Fibroblast of villous mesenchyme (primary cell): ENCODE results near the gene CDH13. TPM values are rescaled to one million over a fixed set of nuclear protein-coding genes. Genes with fewer than 3 reads are reported as not detected.
A peak's percentile ranks its signal among the peaks of the same experiment; 100 is the strongest.

ENCODE experiments used
- DNase-seq: peaks from one replicate; pipeline ENCODE4 v3.0.0-alpha.2; 2010; ENCODE audit warnings: low read depth
- H3K4me3 ChIP-seq: 2 replicates; pipeline ENCODE4 v1.5.1; 2011; ENCODE audit warnings: low read depth, mild to moderate bottlenecking, low read length
- CTCF ChIP-seq: IDR thresholded peaks from 2 replicates; pipeline ENCODE4 v1.5.1; 2012; ENCODE audit warnings: low read depth, mild to moderate bottlenecking, low read length; ENCODE audit not compliant: insufficient read depth
- total RNA-seq: library from RNA; depleted of rRNA; stranded (reverse); fragments of >200 nt; gene quantifications from 2 replicates; pipeline ENCODE4 v1.2.3, GENCODE V29; 2012

CDH13 gene
- total RNA-seq, 1 donor, result 47.5 TPM

GRCh38 chr16:83244057-83244456 is 617.3 kb downstream of the CDH13 start:
- DNase-seq, result no peak
- no peak overlapping the region for H3K4me3 ChIP-seq
- no peak for TF ChIP-seq CTCF

DNA sequence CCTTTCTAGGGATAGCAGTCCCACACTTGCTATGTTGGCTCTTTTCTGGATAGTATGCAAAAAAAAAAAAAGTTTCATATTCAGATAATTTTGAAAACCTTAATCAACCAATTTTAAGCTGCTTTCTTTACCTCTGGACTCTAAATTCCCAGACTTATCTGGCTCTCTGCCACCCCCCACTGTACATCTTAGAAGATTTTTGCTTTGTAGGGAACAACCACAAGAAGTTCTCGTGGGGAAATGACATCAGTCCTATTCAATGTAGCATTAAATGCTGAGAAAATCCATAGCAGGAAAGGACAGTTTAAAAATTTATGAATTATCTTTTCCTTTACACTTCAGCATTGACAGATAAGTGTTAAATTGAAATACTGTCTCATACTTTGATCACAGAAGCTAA is 618.3 kb downstream of the CDH13 start:
- no peak overlapping the region for H3K4me3 ChIP-seq
- DNase-seq, result peak; percentile 13
- TF ChIP-seq CTCF, result no peak

GRCh38 chr16:83247767-83248372 is 621.1 kb downstream of the CDH13 start:
- H3K4me3 ChIP-seq, result no peak overlapping the region
- TF ChIP-seq CTCF, result no peak
- no peak for DNase-seq

DNA sequence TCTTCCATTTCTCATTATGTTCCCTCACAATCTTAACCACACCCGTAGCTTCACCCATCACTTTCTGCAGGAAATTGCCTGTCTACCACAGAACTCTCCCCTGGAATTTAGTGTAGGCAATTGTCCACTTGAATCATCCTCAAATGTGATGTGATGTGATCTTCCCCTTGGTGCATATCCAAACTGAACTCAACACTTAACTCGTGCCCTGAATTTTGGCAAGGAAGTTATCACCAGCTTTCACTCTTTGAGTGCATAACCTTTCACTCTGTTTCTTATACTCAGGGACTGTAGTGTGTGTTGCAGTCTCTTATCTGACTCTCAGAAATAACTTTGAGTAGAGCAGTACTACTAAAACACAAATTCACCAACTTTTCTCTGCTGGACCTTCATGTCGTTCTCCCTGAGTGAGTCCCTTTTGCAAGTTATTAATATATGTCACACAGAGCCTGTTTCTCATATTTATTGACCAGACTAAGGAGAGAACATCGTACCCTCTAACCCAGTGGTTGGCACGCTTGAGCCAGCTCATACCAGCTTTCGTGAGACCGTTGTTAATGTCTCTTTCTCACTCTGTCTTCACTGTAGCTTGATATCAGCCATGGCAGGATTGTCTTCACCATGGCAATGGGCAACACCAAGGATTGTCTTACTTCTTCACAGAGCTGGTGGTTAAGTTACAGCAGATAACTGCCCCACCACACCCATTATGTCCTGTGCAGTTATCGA is 622.1 kb downstream of the CDH13 start:
- no peak overlapping the region for H3K4me3 ChIP-seq
- no peak for TF ChIP-seq CTCF
- DNase-seq, result no peak

GRCh38 chr16:83253521-83253920 is 626.8 kb downstream of the CDH13 start:
- TF ChIP-seq CTCF, result no peak
- DNase-seq, result no peak
- H3K4me3 ChIP-seq, result no peak overlapping the region

DNA sequence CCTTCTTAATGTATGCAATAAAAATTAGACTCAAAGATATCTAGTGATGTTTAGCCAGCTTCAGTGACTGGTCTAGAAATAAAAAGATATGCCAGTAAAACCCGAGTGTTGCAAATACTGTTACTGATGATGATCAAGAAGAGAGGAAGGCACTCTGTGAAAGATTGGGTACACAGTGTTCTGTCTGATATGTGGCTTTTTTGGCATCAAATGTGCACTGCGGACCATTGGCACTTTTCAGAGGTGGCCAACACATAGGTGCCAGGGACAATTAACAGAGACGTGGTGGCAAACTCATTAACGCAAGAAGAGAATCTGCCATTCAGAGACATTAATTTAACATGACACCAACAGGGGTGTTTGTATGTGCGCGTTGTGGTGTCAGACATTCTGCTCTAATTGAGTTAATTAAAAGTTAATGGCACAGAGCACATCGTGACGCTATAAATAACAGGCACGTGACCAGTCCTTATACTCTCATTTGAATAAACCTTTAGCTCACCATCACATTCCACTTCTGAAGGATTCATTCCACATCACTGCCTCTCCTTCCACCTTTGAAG is 631.7 kb downstream of the CDH13 start:
- TF ChIP-seq CTCF, result no peak
- no peak overlapping the region for H3K4me3 ChIP-seq
- DNase-seq, result no peak
